Measurements from ENCODE around the gene C1orf146. TPM values are rescaled to one million over a fixed set of nuclear protein-coding genes. Genes with fewer than 3 reads are reported as not detected.
"Not testable (repeated sequence)": the region's sequence is repeated elsewhere in the genome, so short reads cannot be mapped to it uniquely, and the experiment has no call there.

The C1orf146 gene
- total RNA-seq, 1 donor from 2014 or later = not detected

- no peak for DNase-seq (ENCODE audit: low spot score)
Measured at GRCh38 chr1:92274939-92275338, 57.2 kb downstream of the C1orf146 start.

- DNase-seq (ENCODE audit: low spot score) = no peak
Measured at GRCh38 chr1:92276082-92276481, 58.4 kb downstream of the C1orf146 start.

GRCh38 chr1:92277105-92277723 is 59.5 kb downstream of the C1orf146 start:
- DNase-seq (ENCODE audit: low spot score) = no peak

GRCh38 chr1:92279781-92280180 is 62.1 kb downstream of the C1orf146 start:
- not testable (repeated sequence) for DNase-seq (ENCODE audit: low spot score)

- not testable (repeated sequence) for DNase-seq (ENCODE audit: low spot score)
Measured at GRCh38 chr1:92281411-92281810, 63.7 kb downstream of the C1orf146 start.

GRCh38 chr1:92291372-92291999 is 73.8 kb downstream of the C1orf146 start:
- peak; percentile 16 for DNase-seq (ENCODE audit: low spot score)

Other genes with a start within 250 kb of the C1orf146 start
- gene EPHX4, start 187.9 kb upstream of the C1orf146 start, total RNA-seq = 0.14 TPM
- not detected for gene SETSIP, start 142.5 kb upstream of the C1orf146 start, total RNA-seq
- 8.5 TPM for gene BTBD8, start 137.6 kb upstream of the C1orf146 start, total RNA-seq
- gene GLMN, start 81.1 kb downstream of the C1orf146 start, total RNA-seq = 4.9 TPM
- gene RPAP2, start 81.1 kb downstream of the C1orf146 start, total RNA-seq = 21.5 TPM

All from mucosa of gallbladder (tissue), 1 donor.